Stimulated activated naive B cell treated with anti-CD40 and anti-IgM and Interleukin-4, amounts not matched to agents 10 μg/mL and 1 μg/mL and 100 μg/mL, for 72 hours (primary cell): ENCODE measurements around the gene THEMIS.

ENCODE experiments used
- ATAC-seq, 2 donors: fragments of 150-1000 bp; cut with Tn5 transposase; replicated peaks; 2 replicates each; pipeline ENCODE4 v1.10.0; 2021; ENCODE audit warnings: moderate library complexity in 1 of 2
- DNase-seq: peaks from one replicate; pipeline ENCODE4 v3.0.0; 2021
- H3K27ac Mint-ChIP-seq: one replicate; pipeline ENCODE4 v1.8.0; 2022; ENCODE audit warnings: mild to moderate bottlenecking, mixed read lengths
- H3K27me3 Mint-ChIP-seq, 2 donors: one replicate each; pipeline ENCODE4 v1.8.0; 2022; ENCODE audit warnings: mixed read lengths in 2 of 2
- H3K36me3 Mint-ChIP-seq, 2 donors: one replicate each; pipeline ENCODE4 v1.8.0; 2022; ENCODE audit warnings: mixed read lengths in 2 of 2, mild to moderate bottlenecking in 1 of 2
- H3K4me1 Mint-ChIP-seq, 2 donors: one replicate each; pipeline ENCODE4 v1.8.0; 2022; ENCODE audit warnings: mixed read lengths in 2 of 2, mild to moderate bottlenecking in 1 of 2
- H3K4me3 Mint-ChIP-seq, 2 donors: one replicate each; pipeline ENCODE4 v1.8.0; 2022; ENCODE audit warnings: mild to moderate bottlenecking in 2 of 2, mixed read lengths in 2 of 2, moderate library complexity in 1 of 2
- H3K9me3 Mint-ChIP-seq, 2 donors: one replicate each; pipeline ENCODE4 v1.8.0; 2022; ENCODE audit warnings: mixed read lengths in 2 of 2, mild to moderate bottlenecking in 1 of 2

THEMIS gene

GRCh38 chr6:127821431-127821830 lies 79.4 kb downstream of the THEMIS start:
- DNase-seq (no peak), ATAC-seq (no peak)
- Mint-ChIP-seq H3K4me1 (no peaks in the 10 kb centered on the region), H3K4me3 (no peak overlapping the region), H3K36me3 (no peaks in the 10 kb centered on the region), H3K27me3 (no peaks in the 10 kb centered on the region), H3K9me3 (no peaks in the 10 kb centered on the region), H3K27ac (no peak overlapping the region)

GRCh38 chr6:127818149-127818548 lies 82.7 kb downstream of the THEMIS start:
- DNase-seq (no peak), ATAC-seq (no peak)
- no peaks in the 10 kb centered on the region for H3K9me3 Mint-ChIP-seq
- H3K27me3 Mint-ChIP-seq = no peaks in the 10 kb centered on the region
- H3K27ac Mint-ChIP-seq = no peak overlapping the region
- H3K36me3 Mint-ChIP-seq = no peaks in the 10 kb centered on the region
- no peaks in the 10 kb centered on the region for H3K4me1 Mint-ChIP-seq
- H3K4me3 Mint-ChIP-seq = no peak overlapping the region

GRCh38 chr6:127816643-127817042 lies 84.2 kb downstream of the THEMIS start:
- H3K27me3 Mint-ChIP-seq = no peaks in the 10 kb centered on the region
- DNase-seq (no peak), ATAC-seq (no peak)
- no peak overlapping the region for H3K27ac Mint-ChIP-seq
- no peaks in the 10 kb centered on the region for H3K36me3 Mint-ChIP-seq
- H3K4me3 Mint-ChIP-seq = no peak overlapping the region
- H3K9me3 Mint-ChIP-seq = no peaks in the 10 kb centered on the region
- no peaks in the 10 kb centered on the region for H3K4me1 Mint-ChIP-seq

- ATAC-seq (no peak), DNase-seq (no peak)
- H3K27ac Mint-ChIP-seq = no peak overlapping the region
- H3K4me3 Mint-ChIP-seq = no peak overlapping the region
- H3K4me1 Mint-ChIP-seq = no peaks in the 10 kb centered on the region
- H3K27me3 Mint-ChIP-seq = no peaks in the 10 kb centered on the region
- H3K36me3 Mint-ChIP-seq = no peaks in the 10 kb centered on the region
- no peaks in the 10 kb centered on the region for H3K9me3 Mint-ChIP-seq
Measured at GRCh38 chr6:127813699-127814027, 87.2 kb downstream of the THEMIS start.

- no peak for DNase-seq
- H3K36me3 Mint-ChIP-seq = no peaks in the 10 kb centered on the region
- no peaks in the 10 kb centered on the region for H3K4me1 Mint-ChIP-seq
- ATAC-seq = no peak
- no peak overlapping the region for H3K27ac Mint-ChIP-seq
- no peaks in the 10 kb centered on the region for H3K27me3 Mint-ChIP-seq
- no peaks in the 10 kb centered on the region for H3K9me3 Mint-ChIP-seq
- no peak overlapping the region for H3K4me3 Mint-ChIP-seq
Measured at GRCh38 chr6:127812985-127813698, 87.7 kb downstream of the THEMIS start.

- Mint-ChIP-seq H3K4me1 (no peaks in the 10 kb centered on the region), H3K4me3 (no peak overlapping the region), H3K27ac (no peak overlapping the region), H3K9me3 (no peaks in the 10 kb centered on the region), H3K27me3 (no peaks in the 10 kb centered on the region), H3K36me3 (no peaks in the 10 kb centered on the region)
- DNase-seq (no peak), ATAC-seq (no peak)
Measured at GRCh38 chr6:127811900-127812570, 88.8 kb downstream of the THEMIS start.

GRCh38 chr6:127807806-127808517 lies 92.9 kb downstream of the THEMIS start:
- ATAC-seq (no peak), DNase-seq (no peak)
- Mint-ChIP-seq H3K27me3 (no peaks in the 10 kb centered on the region), H3K36me3 (no peaks in the 10 kb centered on the region), H3K27ac (no peak overlapping the region), H3K9me3 (no peaks in the 10 kb centered on the region), H3K4me1 (no peaks in the 10 kb centered on the region), H3K4me3 (no peak overlapping the region)

GRCh38 chr6:127796713-127797112 lies 104.1 kb downstream of the THEMIS start:
- ATAC-seq (no peak), DNase-seq (no peak)
- no peaks in the 10 kb centered on the region for H3K36me3 Mint-ChIP-seq
- H3K4me3 Mint-ChIP-seq = no peak overlapping the region
- H3K4me1 Mint-ChIP-seq = no peaks in the 10 kb centered on the region
- H3K27ac Mint-ChIP-seq = no peak overlapping the region
- no peaks in the 10 kb centered on the region for H3K27me3 Mint-ChIP-seq
- no peaks in the 10 kb centered on the region for H3K9me3 Mint-ChIP-seq

GRCh38 chr6:127794405-127794804 lies 106.5 kb downstream of the THEMIS start:
- H3K27ac Mint-ChIP-seq = no peak overlapping the region
- no peaks in the 10 kb centered on the region for H3K9me3 Mint-ChIP-seq
- no peaks in the 10 kb centered on the region for H3K36me3 Mint-ChIP-seq
- DNase-seq (no peak), ATAC-seq (no peak)
- H3K4me1 Mint-ChIP-seq = no peaks in the 10 kb centered on the region
- no peak overlapping the region for H3K4me3 Mint-ChIP-seq
- no peaks in the 10 kb centered on the region for H3K27me3 Mint-ChIP-seq

GRCh38 chr6:127793396-127793795 lies 107.5 kb downstream of the THEMIS start:
- H3K36me3 Mint-ChIP-seq = no peaks in the 10 kb centered on the region
- H3K4me3 Mint-ChIP-seq = no peak overlapping the region
- no peaks in the 10 kb centered on the region for H3K27me3 Mint-ChIP-seq
- ATAC-seq (no peak), DNase-seq (no peak)
- H3K4me1 Mint-ChIP-seq = no peaks in the 10 kb centered on the region
- H3K9me3 Mint-ChIP-seq = no peaks in the 10 kb centered on the region
- no peak overlapping the region for H3K27ac Mint-ChIP-seq

- no peak overlapping the region for H3K4me3 Mint-ChIP-seq
- ATAC-seq (no peak), DNase-seq (no peak)
- no peaks in the 10 kb centered on the region for H3K4me1 Mint-ChIP-seq
- H3K36me3 Mint-ChIP-seq = no peaks in the 10 kb centered on the region
- no peaks in the 10 kb centered on the region for H3K9me3 Mint-ChIP-seq
- no peaks in the 10 kb centered on the region for H3K27me3 Mint-ChIP-seq
- H3K27ac Mint-ChIP-seq = no peak overlapping the region
Measured at GRCh38 chr6:127792616-127793015, 108.2 kb downstream of the THEMIS start.

- Mint-ChIP-seq H3K4me3 (no peak overlapping the region), H3K4me1 (no peaks in the 10 kb centered on the region), H3K36me3 (no peaks in the 10 kb centered on the region), H3K9me3 (no peaks in the 10 kb centered on the region), H3K27me3 (no peaks in the 10 kb centered on the region), H3K27ac (no peak overlapping the region)
- DNase-seq (no peak), ATAC-seq (peak in 1 of 2 donors; percentile 5)
Measured at GRCh38 chr6:127791779-127792528, 108.9 kb downstream of the THEMIS start.

- ATAC-seq = peak in 1 of 2 donors; percentile 16
Measured at GRCh38 chr6:127790571-127790970, 110.3 kb downstream of the THEMIS start.

GRCh38 chr6:127786109-127786508 lies 114.7 kb downstream of the THEMIS start:
- no peak for ATAC-seq
- Mint-ChIP-seq H3K9me3 (no peaks in the 10 kb centered on the region), H3K4me1 (no peaks in the 10 kb centered on the region), H3K27ac (no peak overlapping the region), H3K27me3 (no peaks in the 10 kb centered on the region), H3K4me3 (no peak overlapping the region), H3K36me3 (no peaks in the 10 kb centered on the region)
- DNase-seq = no peak

More at GRCh38 chr6:127790571-127790970, 110.3 kb downstream of the THEMIS start:
- Mint-ChIP-seq H3K4me1 (no peaks in the 10 kb centered on the region), H3K4me3 (no peak overlapping the region), H3K27me3 (no peaks in the 10 kb centered on the region), H3K27ac (no peak overlapping the region), H3K9me3 (no peaks in the 10 kb centered on the region), H3K36me3 (no peaks in the 10 kb centered on the region)
- DNase-seq = no peak
